ENCODE data around the gene PRDM16.

- TF ChIP-seq CTCF (conservative IDR thresholded peaks at IDR 0.05): no peak
- no peak for TF ChIP-seq ZFX (IDR thresholded peaks at IDR 0.05)
Measured at GRCh38 chr1:3114131-3114744, 45.2 kb downstream of the PRDM16 start.

All from C4-2B (cell line).